Left colon (tissue), 2 donors: ENCODE data around the gene PRCC. TPM values are rescaled to one million over a fixed set of nuclear protein-coding genes. Genes with fewer than 3 reads are reported as not detected.

ENCODE experiments used
- ATAC-seq: fragments of 200-7000 bp; cut with Tn5 transposase; one replicate; pipeline ENCODE4 v1.9.1; 2020; ENCODE audit warnings: mild to moderate bottlenecking, moderate library complexity
- DNase-seq, 2 donors: peaks; one replicate each; pipeline ENCODE4 v3.0.0-alpha.2; 2020
- intact Hi-C, 2 donors: fragments of 100-400 bp; cut with DNase I in 1 of 2; cut with micrococcal nuclease in 1 of 2; formaldehyde crosslinking; loops; one replicate each; pipeline versions ENCODE4 v1.11.2 to v1.14.0; 2022; cut with DNase I, micrococcal nuclease
- total RNA-seq, 2 donors: library from RNA; stranded (reverse); fragmentation: NEBNext Ultra II Directional; extraction: Animal tissue kit (Norgen Biotek cat#: 25700); gene quantifications; one replicate each; pipeline ENCODE4 v1.2.1, GENCODE V29; 2021
- donor health status: DM: no; HTN: no; CAD: no.
- donor health status: DM: yes; HTN: yes; CAD: no.

Gene PRCC
- total RNA-seq, 2 donors from 2014 or later: 51.2 to 59.6 TPM

DNA sequence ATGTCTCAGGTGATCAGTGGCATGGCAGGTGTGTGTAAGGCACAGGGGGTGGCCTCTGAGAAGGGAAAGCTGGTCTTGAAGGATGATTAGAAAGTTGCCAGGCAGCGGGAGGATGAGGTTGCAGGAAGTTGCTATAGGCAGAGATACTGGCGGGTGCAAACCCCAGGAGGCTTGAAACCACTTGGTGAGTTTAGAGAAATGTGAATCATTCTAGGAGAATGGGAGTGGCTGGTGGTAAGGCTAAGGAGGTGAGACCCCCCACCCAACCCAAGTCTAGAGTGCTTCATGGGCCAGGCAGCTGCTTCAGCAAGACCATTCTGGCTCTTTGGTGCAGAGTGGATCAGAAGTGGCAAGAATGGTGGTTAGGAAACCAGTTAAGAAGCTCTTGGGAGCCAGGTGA is 40.3 kb downstream of the PRCC start:
- intact Hi-C loops: no loop called here
- DNase-seq (no peak), ATAC-seq (no peak)

DNA sequence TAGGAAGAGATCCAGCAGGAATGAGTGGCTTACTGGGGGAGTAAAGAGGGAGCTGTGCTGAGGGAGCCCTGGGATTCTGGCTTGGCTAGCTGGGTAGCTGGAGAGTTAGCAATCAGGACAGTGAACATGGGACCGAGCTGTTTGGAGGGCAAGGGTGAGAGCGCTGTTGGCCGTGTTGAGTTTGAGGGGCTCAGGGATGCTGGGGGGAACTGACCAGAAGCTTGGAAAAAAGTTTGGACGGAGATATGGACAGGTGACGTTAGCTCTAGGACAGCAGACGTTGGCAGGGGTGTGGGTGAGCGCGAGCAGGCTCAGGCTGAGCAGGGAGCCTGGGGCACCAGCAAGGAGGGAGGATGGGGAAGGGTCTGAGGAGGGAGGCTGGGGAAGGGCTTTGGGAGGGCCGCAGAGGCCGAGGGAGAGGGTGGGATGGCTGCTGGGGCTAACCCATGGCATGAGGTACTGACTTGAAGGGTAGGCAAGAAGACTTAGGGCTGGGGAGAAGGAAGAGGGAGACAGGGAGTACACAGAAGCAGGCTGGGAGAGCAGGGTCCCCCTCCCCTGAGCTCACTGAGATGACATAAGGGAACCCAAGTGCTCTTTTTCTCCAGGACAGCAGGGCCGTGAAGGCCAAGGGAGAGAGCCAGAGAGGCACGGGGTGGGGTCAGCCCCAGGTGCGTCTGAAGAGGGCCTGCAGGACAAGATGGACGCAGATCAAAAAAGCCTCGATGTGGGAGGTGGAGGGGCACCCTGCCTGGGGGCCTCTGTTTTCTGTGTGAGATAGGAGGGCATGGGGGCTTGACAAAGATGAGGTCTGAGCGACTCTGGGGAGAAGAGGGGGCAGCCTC is 41.1 kb downstream of the PRCC start:
- intact Hi-C loops: no loop called here
- ATAC-seq (no peak), DNase-seq (no peak)

DNA sequence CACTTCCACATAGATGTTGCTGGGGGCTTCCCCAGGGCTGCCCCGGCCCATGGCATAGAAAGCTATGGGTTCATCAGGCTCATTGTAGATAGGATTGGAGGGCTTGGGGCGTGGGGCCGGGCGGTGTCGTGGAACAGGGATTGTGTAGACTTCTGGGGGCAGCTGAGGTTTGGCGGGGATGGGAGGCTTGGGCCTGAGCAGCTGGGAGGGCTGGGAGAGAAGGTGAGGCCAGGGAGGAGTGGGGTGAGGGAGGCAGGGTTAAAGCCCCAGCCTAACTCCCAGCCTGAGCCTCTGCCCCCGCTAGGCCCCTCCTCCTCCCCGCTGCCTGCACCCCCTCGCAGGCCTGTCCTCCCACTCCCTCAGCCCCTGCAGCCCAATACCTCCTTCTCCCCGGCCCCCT is 41.9 kb downstream of the PRCC start:
- DNase-seq: no peak
- no peak for ATAC-seq
- intact Hi-C loops: no loop called here

DNA sequence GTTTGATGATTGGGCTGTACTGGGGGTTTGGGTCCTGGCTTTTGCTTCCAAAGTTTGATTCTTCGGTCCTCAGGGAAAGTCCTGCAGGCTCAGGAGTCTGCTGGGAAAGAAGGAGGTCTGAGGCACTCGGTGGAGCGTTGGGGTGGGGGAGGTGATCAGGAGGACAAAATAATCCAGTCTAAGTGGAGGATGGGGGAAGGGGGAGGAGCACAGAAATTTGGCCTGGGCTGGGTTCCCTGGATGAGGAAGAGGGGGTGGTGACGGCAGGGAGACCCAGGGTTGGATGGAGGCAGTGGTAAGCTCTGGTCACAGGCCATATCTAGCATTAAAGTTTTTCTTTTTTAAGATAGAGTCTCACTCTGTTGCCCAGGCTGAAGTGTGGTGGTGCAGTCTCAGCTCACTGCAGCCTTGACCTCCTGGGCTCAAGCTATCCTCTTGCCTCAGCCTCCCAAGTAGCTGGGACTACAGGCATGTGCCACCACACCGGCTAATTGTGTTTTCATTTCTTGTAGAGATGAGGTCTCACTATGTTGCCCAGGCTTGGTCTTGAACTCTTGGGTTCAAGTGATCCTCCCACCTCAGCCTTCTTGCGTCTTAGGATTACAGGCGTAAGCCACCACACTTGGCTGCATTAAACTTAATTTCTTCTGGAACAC is 42.5 kb downstream of the PRCC start:
- DNase-seq (no peak), ATAC-seq (no peak)
- intact Hi-C loops: no loop called here

DNA sequence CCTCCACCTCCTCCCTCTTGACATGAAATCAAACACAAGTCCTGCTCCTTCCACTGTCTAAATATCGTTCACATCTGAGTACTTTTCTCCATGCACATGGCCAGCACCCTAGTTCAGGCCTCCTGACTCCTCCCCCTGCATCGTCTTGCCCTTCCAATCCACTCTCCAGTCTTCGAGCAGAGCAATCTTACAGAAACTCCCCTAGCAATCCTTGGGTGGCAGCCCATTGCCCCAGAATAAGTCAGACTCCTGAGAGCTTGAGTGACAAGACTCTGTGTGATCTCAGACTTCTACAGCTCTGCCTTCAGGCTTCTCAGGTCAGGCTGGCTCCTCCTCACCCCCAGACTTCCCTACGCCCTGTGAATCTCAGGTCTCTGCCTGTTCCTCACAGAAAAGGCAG is 43.8 kb downstream of the PRCC start:
- intact Hi-C loops: no loop called here
- DNase-seq: no peak
- ATAC-seq: no peak

DNA sequence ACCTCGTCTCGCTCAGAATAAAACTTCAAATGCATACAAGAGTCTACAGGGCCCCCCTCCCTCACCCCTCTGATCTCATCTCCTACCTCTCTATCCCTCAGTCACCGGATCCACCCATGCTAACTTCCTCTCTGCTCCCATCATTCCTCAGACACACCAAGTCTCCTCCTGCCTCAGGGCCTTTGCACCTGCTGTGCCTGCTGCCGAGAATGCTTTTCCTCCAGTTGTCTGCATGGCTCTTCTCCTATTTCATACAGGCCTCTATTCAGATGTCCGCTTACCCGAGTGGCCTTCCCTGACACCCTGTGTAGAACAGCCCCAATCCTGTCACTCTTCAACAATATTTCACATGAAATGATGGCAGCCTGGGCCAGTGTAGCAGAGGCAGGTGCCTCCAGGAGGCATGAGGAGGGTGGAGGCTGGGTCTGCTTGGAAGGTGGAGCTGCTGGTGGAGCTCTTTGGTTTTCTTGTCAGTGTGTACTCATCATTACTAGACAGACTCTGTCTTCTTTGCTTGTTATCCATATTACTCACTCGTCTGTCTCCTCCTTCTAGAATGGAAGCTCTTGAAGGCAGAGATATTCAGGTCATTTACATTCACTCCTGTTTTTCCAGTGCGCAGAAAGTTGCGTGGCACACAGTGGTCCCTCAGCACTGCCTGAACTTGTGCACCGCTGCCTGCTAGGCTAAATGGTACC is 45.1 kb downstream of the PRCC start:
- DNase-seq (no peak), ATAC-seq (no peak)
- intact Hi-C loops: no loop called here

DNA sequence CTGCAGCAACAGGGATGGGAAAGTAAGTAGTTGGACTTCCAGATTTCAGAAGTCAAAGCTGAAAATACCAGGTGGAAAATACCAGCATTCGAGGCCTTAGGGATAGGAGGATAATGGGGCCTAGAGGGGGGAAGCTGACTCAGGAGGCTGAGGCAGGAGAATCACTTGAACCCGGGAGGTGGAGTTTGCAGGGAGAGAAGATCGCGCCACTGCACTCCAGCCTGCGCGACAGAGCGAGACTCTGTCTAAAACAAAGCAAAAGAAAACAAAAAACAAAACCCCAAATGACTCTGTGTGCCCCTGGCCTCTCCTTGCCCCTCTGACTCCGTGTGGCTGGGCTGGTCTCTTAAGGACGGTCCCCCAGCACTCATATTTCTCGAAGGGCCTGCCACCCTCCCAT is 46.0 kb downstream of the PRCC start:
- DNase-seq (no peak), ATAC-seq (no peak)
- intact Hi-C loops: no loop called here

DNA sequence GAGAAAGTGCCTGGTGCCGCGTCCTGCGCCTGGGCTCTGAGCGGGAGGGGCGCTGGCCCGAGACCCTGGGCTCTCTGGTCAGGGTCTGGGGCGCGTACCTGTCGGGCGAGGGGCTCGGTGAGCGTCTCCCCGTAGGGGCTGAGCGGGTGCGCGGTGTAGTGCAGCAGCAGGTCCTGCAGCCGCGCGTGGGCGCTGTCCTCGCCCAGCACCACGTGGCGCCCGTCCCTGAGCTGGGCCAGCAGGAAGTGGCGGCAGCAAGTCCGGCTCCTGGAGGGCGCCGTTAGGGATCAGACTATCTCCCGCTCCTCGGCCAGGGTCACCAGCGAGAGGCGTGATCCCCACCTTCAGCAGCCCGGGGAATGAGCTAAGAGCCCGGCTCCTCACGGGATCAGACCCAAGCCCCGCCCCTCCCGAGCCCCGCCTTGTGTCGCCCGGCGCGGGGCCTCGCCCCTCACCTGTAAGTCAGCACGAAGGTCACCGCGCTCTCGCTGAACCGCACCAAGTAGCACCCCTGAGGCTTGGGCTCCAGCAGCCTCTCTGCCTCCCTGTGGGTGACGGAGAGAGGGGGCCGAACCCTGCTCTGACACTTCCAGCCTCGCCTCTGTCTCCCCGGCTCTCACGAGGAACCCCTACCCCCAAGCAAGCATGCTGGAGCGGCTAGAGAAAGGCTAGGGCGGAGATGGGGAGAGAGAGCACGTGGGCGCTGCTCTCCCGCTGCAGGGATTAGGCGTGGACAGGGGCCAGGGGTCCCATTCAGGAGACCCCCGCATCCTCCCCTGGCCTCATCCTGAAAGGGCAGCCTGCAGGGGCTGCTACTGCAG is 46.6 kb downstream of the PRCC start:
- peak; percentile 71 to 84 for DNase-seq
- peak; percentile 91 for ATAC-seq

DNA sequence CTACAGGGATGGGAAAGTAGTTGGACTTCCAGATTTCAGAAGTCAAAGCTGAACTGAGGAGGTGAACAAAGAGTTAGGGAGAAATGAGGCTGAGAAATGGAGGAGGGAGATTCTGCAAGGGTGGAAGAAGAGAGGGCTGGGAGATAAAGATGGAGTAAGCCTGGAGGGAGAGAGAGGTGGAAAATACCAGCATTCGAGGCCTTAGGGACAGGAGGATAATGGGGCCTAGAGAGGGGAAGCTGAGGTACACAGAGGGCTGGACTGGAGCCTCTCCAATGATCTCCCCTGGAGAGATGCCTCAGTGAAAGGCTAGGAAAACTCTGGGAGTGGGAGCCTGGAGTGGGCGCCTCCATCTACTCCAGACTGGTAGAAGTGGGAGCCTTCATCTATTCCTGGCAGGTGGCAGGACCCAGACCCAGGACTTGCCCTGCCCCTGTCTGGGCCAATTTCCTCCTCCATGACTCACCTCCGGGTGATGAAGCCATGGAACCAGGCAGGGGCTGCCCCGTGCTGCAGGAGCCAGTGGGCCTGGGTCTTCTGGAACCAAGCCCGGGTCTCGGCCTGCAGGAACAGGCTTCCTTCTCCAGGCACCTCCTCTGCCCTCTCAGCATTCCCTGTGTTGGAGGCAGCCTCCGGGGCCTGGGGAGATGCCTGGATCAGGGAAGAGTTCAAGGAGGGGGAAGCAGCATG is 47.4 kb downstream of the PRCC start:
- peak in 1 of 2 donors; percentile 16 for DNase-seq
- ATAC-seq: no peak
- intact Hi-C loops: no loop called here

More for the DNA sequence above, 46.6 kb downstream of the PRCC start:
- intact Hi-C loops: no loop called here

DNA sequence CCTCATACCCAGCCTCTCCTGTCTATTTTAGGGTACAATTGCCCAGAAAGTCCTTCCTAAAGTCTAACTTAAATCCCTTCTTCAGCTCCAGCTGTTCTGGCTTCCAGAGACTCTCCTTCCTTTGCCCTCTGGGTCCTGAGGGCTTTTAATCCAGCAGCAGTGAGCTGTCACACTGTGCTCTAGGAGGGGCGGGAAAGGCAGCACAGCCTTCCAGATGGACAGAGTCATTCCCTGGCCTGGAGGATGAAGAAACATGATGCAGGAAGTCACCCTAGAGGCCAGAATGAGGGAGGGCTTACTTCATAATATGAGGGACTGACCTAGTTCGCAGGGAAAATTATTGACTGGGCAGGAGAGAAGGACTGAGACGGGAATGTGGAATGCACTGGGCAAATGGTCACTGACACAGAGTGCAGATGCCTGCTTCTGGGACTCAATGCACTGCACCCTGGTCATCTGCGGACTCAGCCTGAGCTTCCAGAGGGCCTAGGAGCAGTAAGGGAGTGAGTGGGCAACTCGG is 48.0 kb downstream of the PRCC start:
- DNase-seq (peak in 1 of 2 donors; percentile 42), ATAC-seq (no peak)
- intact Hi-C loops: no loop called here

DNA sequence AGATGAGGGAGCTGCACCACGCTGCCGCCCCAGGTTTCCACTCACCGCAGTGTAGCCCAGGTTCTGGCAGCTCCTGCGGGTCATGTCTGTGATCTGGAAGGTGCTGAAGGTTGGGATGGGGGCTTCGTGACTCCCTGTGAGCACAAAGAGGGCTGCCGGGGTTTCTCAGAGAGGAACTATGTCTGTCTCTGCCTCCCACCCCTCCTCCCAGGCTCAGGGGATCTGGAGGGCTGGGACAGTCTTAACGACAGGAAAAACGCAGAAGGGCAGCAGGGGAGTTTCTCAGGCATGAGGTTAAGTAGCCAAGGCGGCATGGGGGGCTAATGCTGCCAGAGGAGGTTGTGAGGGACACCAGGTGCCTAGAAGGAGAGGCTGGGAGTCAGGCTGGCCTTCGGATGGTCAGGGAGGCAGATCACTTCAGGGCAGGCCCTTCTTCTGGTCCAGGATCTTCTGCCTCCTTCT is 48.7 kb downstream of the PRCC start:
- intact Hi-C loops: no loop called here
- DNase-seq: no peak
- ATAC-seq: no peak

DNA sequence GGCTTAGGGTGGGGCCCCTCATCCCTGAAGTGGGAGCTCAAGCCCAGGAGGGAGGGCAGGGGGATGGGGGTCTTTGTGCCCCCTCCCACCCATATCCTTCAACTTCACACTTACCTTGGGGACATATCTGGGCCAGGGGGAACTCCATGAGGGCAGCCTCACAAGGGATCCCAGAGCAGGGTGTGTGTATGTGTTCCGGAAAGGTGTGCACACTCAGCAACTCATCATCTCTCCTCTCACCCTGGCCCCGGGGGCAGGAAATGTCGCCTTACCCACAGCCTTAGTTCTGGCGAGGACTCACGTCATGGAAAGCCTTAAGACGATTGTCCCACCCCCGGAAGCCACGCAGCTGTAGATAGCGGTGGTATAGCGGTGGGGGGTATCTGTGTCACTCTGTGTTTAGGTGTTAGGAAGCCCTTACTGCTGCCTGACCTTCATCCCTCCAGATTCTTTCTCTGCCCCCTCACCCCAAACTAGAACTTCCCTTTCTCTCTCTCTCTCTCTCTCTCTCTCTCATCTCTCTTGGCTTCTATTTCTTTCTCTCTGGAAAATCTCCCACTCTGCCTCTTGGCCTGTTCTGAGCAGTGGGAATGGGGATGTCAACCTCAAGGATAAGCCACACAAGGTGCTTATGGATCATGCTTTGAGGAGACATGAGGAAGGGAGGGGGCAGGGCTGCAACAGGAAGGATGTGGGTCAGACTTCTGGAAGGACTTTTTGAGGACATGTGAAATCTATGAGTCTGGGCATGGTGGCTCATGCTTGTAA is 49.4 kb downstream of the PRCC start, which contains the start of gene SH2D2A:
TSS of gene SH2D2A (minus strand) at position 288 of the 768 bp plus-strand sequence. CDS start at position 148, 140 bp downstream.
- intact Hi-C loops: no loop called here
- DNase-seq (peak; percentile 55 to 63), ATAC-seq (no peak)

DNA sequence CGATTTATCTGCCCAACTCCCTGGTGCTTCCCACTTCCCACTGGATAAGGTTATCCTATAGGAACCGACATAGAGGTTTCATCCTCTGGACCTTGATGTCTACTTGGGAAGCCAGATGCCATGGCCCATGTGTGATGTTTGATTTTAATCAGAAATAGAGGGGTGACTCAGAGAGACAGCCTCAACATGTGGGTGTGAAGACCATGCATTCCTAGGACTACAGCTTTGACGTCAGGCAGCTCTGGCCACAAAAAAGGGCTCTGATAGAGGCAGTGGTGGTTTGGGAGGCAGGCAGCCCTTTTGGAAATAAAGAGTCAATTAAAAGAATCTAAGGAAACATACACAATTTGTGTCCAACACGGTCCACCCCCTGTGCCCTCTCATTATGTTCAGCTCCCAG is 54.5 kb downstream of the PRCC start:
- no peak for DNase-seq
- intact Hi-C loops: no loop called here
- ATAC-seq: no peak

DNA sequence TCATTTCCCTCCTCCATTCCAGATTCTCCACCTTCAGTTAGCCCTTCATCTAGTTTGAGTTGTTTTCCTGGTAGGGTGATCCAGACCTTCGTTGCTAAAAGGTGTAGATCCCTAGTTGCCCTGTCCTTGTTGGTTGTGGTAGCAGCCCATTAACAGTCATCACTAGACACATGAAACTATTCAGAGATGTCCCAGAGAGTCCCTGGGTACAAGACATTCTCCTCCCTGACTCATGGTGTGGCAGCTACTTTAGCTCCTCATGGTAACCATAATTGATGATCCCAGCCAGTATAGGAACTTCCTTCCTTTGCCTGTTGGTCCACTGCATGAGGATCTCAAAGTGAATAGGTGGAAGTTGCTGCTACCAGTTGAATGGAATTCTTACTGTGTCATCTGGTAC is 55.3 kb downstream of the PRCC start:
- intact Hi-C loops: no loop called here

DNA sequence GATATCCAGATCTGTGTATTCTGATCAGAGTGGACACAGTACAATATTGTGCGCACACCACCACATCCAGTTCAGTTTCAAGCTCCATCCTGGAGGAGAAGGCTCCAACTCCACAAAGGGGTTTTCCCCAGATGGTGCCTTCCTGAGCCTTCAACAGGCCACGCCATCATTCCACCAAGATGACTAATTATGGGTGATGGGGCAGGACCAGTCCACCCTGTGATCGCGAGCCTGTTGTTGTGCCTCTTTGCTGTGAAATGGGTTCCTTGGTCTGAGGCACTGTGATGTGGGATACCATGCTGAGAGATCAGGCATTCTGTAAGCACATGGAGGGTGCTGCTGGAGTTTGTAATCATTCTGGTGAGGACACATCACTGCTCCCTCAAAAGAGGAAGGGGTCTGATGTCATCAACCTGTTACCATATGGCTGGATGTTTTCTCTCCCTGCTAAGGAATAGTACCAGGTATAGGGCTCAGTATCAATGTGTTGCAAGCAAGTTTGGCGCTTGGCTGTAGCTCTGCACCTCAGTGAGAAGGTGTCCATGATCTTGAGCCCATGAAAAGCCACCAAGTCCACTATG is 56.0 kb downstream of the PRCC start:
- no peak for ATAC-seq
- intact Hi-C loops: no loop called here
- DNase-seq: no peak

More for the DNA sequence above, 55.3 kb downstream of the PRCC start:
- DNase-seq (no peak), ATAC-seq (no peak)

DNA sequence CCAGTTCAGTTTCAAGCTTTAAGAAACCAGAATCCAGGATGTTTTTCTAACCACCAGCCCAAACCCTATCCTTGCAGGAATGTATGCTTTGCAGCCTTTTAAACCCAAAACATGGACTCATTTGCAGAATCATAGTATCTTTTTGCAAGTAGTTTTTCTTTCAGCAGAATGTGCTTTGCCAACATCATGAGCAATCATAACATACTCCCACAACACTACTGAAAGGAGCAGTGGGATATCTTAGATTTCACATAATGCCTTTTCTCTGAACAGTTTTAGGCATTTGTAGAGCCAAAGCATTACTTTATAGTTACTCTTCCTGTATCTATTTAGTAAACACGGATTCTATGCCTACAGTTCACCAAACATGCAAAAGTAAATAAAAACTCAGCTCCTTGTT is 59.3 kb downstream of the PRCC start:
- ATAC-seq (no peak), DNase-seq (no peak)
- intact Hi-C loops: no loop called here
